ENCODE data around the gene TTC39C.

Gene TTC39C

GRCh38 chr18:23992089-23992940 is 22.2 kb upstream of the TTC39C start:
- peak overlapping the region; percentile 72 for H3K27ac ChIP-seq
- ChIA-PET POLR2A (ENCODE audit: low non-redundant PET) (no interaction called here), CTCF (interaction anchor here (0.6 kb wide), 1 partner anchor 55 kb away, joined by 3 read pairs; no protein-coding TSS in a partner anchor)
- TF ChIP-seq CTCF (conservative IDR thresholded peaks at IDR 0.05; ENCODE audit: low read depth): no peak
- DNase-seq (ENCODE audit: low spot score): peak; percentile 55

GRCh38 chr18:23992941-23993280 is 21.6 kb upstream of the TTC39C start:
- POLR2A ChIA-PET (ENCODE audit: low non-redundant PET): no interaction called here
- CTCF ChIA-PET: interaction anchor here (0.6 kb wide), 1 partner anchor 54 kb away, joined by 3 read pairs; no protein-coding TSS in a partner anchor
- TF ChIP-seq CTCF (conservative IDR thresholded peaks at IDR 0.05; ENCODE audit: low read depth): no peak
- H3K27ac ChIP-seq: peak overlapping the region; percentile 72
- DNase-seq (ENCODE audit: low spot score): no peak

GRCh38 chr18:23994361-23994902 is 20.1 kb upstream of the TTC39C start:
- CTCF ChIA-PET: interaction anchor here (0.6 kb wide), 1 partner anchor 120 kb away, joined by 5 read pairs; no protein-coding TSS in a partner anchor
- peak; percentile 75 for DNase-seq (ENCODE audit: low spot score)
- H3K27ac ChIP-seq: peak overlapping the region; percentile 72
- POLR2A ChIA-PET (ENCODE audit: low non-redundant PET): no interaction called here
- no peak for TF ChIP-seq CTCF (conservative IDR thresholded peaks at IDR 0.05; ENCODE audit: low read depth)

GRCh38 chr18:23995180-23995579 is 19.4 kb upstream of the TTC39C start:
- peak overlapping the region; percentile 72 for H3K27ac ChIP-seq
- no peak for TF ChIP-seq CTCF (conservative IDR thresholded peaks at IDR 0.05; ENCODE audit: low read depth)
- ChIA-PET CTCF (interaction anchor here (0.6 kb wide), 1 partner anchor 59 kb away, joined by 4 read pairs; no protein-coding TSS in a partner anchor), POLR2A (ENCODE audit: low non-redundant PET) (no interaction called here)
- no peak for DNase-seq (ENCODE audit: low spot score)

GRCh38 chr18:23998018-23998417 is 16.5 kb upstream of the TTC39C start:
- DNase-seq (ENCODE audit: low spot score): no peak
- no peak for TF ChIP-seq CTCF (conservative IDR thresholded peaks at IDR 0.05; ENCODE audit: low read depth)
- POLR2A ChIA-PET (ENCODE audit: low non-redundant PET): interaction anchor here (0.5 kb wide), 1 partner anchor 57 kb away, joined by 5 read pairs; no protein-coding TSS in a partner anchor
- H3K27ac ChIP-seq: no peak overlapping the region
- CTCF ChIA-PET: no interaction called here

- DNase-seq (ENCODE audit: low spot score): peak; percentile 69
- H3K27ac ChIP-seq: peak overlapping the region; percentile 71
- ChIA-PET POLR2A (ENCODE audit: low non-redundant PET) (interaction anchor here (0.5 kb wide), 1 partner anchor 58 kb away, joined by 5 read pairs; no protein-coding TSS in a partner anchor), CTCF (interaction anchor here (0.6 kb wide), 1 partner anchor 227 kb away, joined by 3 read pairs; no protein-coding TSS in a partner anchor)
- no peak for TF ChIP-seq CTCF (conservative IDR thresholded peaks at IDR 0.05; ENCODE audit: low read depth)
These were observed 15.7 kb upstream of the TTC39C start for GRCh38 chr18:23998820-23999219.

All from RWPE1 (cell line).